ENCODE results near the gene IMP4. TPM values are rescaled to one million over a fixed set of nuclear protein-coding genes. Genes with fewer than 3 reads are reported as not detected.

IMP4 gene
- total RNA-seq, 1 experiment from 2014 or later: 101 TPM

- no peak overlapping the region for H3K4me3 Mint-ChIP-seq
- TF ChIP-seq, protein P1, sequence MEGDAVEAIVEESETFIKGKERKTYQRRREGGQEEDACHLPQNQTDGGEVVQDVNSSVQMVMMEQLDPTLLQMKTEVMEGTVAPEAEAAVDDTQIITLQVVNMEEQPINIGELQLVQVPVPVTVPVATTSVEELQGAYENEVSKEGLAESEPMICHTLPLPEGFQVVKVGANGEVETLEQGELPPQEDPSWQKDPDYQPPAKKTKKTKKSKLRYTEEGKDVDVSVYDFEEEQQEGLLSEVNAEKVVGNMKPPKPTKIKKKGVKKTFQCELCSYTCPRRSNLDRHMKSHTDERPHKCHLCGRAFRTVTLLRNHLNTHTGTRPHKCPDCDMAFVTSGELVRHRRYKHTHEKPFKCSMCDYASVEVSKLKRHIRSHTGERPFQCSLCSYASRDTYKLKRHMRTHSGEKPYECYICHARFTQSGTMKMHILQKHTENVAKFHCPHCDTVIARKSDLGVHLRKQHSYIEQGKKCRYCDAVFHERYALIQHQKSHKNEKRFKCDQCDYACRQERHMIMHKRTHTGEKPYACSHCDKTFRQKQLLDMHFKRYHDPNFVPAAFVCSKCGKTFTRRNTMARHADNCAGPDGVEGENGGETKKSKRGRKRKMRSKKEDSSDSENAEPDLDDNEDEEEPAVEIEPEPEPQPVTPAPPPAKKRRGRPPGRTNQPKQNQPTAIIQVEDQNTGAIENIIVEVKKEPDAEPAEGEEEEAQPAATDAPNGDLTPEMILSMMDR (conservative IDR thresholded peaks at IDR 0.05): no peak
- Histone ChIP-seq H3K79me1 (ENCODE audit: insufficient read depth, low read depth, low read length, poor library complexity, severe bottlenecking) (no peaks in the 10 kb centered on the region), H3K27ac (ENCODE audit: insufficient read length, low read depth, low read length) (no peak overlapping the region), H3K23ac (ENCODE audit: insufficient read length, low read depth, low read length) (no peak overlapping the region), H3K23me2 (ENCODE audit: insufficient read length, low read depth, low read length, poor library complexity, severe bottlenecking) (peaks cover 5% of the 10 kb centered on the region), H2BK5ac (ENCODE audit: insufficient read length, low read length) (no peak overlapping the region), H3K9me3 (ENCODE audit: control insufficient read depth, low read depth, low read length) (no peaks in the 10 kb centered on the region), H3K4me2 (ENCODE audit: insufficient read depth, insufficient read length, low read length) (no peak overlapping the region), H3K56ac (ENCODE audit: insufficient read length, low read depth, low read length) (no peak overlapping the region), H2BK20ac (ENCODE audit: low read depth, low read length, poor library complexity, severe bottlenecking) (no peak overlapping the region), H4K8ac (replicated peaks; ENCODE audit: insufficient read length, low read depth, low read length) (no peak overlapping the region), H3K79me2 (ENCODE audit: insufficient read depth, low read length) (no peaks in the 10 kb centered on the region; the same call in 1 of the 2 replicates), H3K14ac (ENCODE audit: insufficient read depth, low read length) (no peak overlapping the region), H2AFZ (ENCODE audit: low read length) (no peak overlapping the region), H3K4ac (ENCODE audit: low read depth, low read length) (no peak overlapping the region), H3T11ph (ENCODE audit: low read length) (no peak overlapping the region), H3K27me3 (ENCODE audit: insufficient read depth, low read length) (no peaks in the 10 kb centered on the region), H4K5ac (ENCODE audit: insufficient read length, low read depth, low read length) (no peak overlapping the region), H3K18ac (ENCODE audit: insufficient read length, low read depth, low read length) (no peak overlapping the region), H2BK120ac (ENCODE audit: low read depth, low read length, poor library complexity, severe bottlenecking) (no peak overlapping the region), H3K9ac (ENCODE audit: extremely low read depth, insufficient read length, low read length) (no peak overlapping the region), H2BK12ac (ENCODE audit: insufficient read length, low read depth, low read length) (no peak overlapping the region), H3K4me1 (ENCODE audit: insufficient read depth, low read length) (no peaks in the 10 kb centered on the region), H2BK15ac (ENCODE audit: low read depth, low read length) (no peak overlapping the region), H4K91ac (ENCODE audit: insufficient read length, low read depth, low read length) (no peak overlapping the region), H4K20me1 (ENCODE audit: control insufficient read depth, insufficient read depth, insufficient read length) (no peaks in the 10 kb centered on the region), H2AK5ac (ENCODE audit: insufficient read length, low read length) (no peak overlapping the region)
- H3K4me1 Mint-ChIP-seq: peaks cover 5 to 6% of the 10 kb centered on the region in 2 experiments
- no peak for DNase-seq
- no peaks in the 10 kb centered on the region; a peak in 1 of 5 replicates for H3K9me3 Mint-ChIP-seq
- H3K36me3 Mint-ChIP-seq (ENCODE audit: insufficient read depth in 1 of 3, low read depth in 3 of 3): peaks cover 43 to 63% (median 44%) of the 10 kb centered on the region in 3 experiments
- no peak overlapping the region for H3K27ac Mint-ChIP-seq
- no peaks in the 10 kb centered on the region; the same call in 1 of the 2 replicates for H3K27me3 Mint-ChIP-seq (ENCODE audit: low read depth)
- WGBS (ENCODE audit: extremely low coverage, insufficient read length, low lambda C conversion rate): no CpG with 5 or more reads among the region's 4 CpGs
Observed at GRCh38 chr2:130346741-130347066, 4.0 kb downstream of the IMP4 start.

All from H9 (cell line).